ENCODE measurements around the gene ARF3. TPM values are rescaled to one million over a fixed set of nuclear protein-coding genes. Genes with fewer than 3 reads are reported as not detected.

Gene ARF3
- total RNA-seq, 1 experiment from 2014 or later, result 166 TPM

- no peak for ATAC-seq
- Histone ChIP-seq H3K27ac (ENCODE audit: low read depth, low read length) (no peak overlapping the region), H3K4me1 (ENCODE audit: control insufficient read depth in 1 of 2, insufficient read depth in 2 of 2, low read length in 2 of 2) (peaks cover 0 to 3% of the 10 kb centered on the region in 2 experiments; a peak in 1 of 4 replicates), H3K36me3 (ENCODE audit: control insufficient read depth in 1 of 2, insufficient read depth in 2 of 2, low read length in 2 of 2) (no peaks in the 10 kb centered on the region), H2AFZ (ENCODE audit: low read depth, low read length, poor library complexity, severe bottlenecking) (no peak overlapping the region), H3K4me3 (replicated peaks in 1 of 2; ENCODE audit: low read depth in 1 of 2, low read length in 2 of 2) (no peak overlapping the region), H3K4me2 (ENCODE audit: low read length) (no peak overlapping the region), H3K79me2 (ENCODE audit: insufficient read depth, low read length) (no peaks in the 10 kb centered on the region), H3K9me2 (ENCODE audit: insufficient read depth) (no peaks in the 10 kb centered on the region), H4K20me1 (ENCODE audit: insufficient read depth) (no peaks in the 10 kb centered on the region), H3K9ac (ENCODE audit: low read length) (no peak overlapping the region), H3K9me3 (ENCODE audit: control insufficient read depth in 1 of 2, insufficient read depth in 1 of 2, low read depth in 1 of 2, low read length in 2 of 2) (no peaks in the 10 kb centered on the region), H3K27me3 (ENCODE audit: insufficient read depth, low read length) (no peaks in the 10 kb centered on the region)
- intact Hi-C loops (cut with micrococcal nuclease), result no loop called here
- no peak for DNase-seq (ENCODE audit: low read depth, low spot score)
- RAD21 ChIA-PET (ENCODE audit: low non-redundant PET in 1 of 2, low total read pairs in 2 of 2, uncharacterized antibody in 2 of 2, unreplicated experiment in 2 of 2), result interaction anchor here in 1 of 2 experiments (0.6 kb wide), 1 partner anchor 24 kb away, joined by 3 read pairs; no protein-coding TSS in a partner anchor
- BruUV-seq (replicated peaks), result no TSS peak
- POLR2A ChIA-PET, result interaction anchor here (1.0 kb wide), 1 partner anchor 34 kb away, joined by 3 read pairs; the partner anchor contains the start of gene RND1
- CTCF ChIA-PET, result interaction anchor here (4.2 kb wide), 1 partner anchor 9 kb away, joined by 26 read pairs; no protein-coding TSS in a partner anchor
- TF ChIP-seq POLR2AphosphoS5 (IDR thresholded peaks at IDR 0.05; ENCODE audit: low read depth, low read length) (no peak), ZBTB33 (IDR thresholded peaks at IDR 0.05; ENCODE audit: extremely low read depth, insufficient replicate concordance, low read length) (no peak), RAD21 (IDR thresholded peaks at IDR 0.05; ENCODE audit: low read depth) (no peak), CBX3 (IDR thresholded peaks at IDR 0.05; ENCODE audit: low read depth) (no peak), SRF (IDR thresholded peaks at IDR 0.05; ENCODE audit: low read depth) (no peak), CTCF (IDR thresholded peaks at IDR 0.05 in 2 of 3, conservative IDR thresholded peaks at IDR 0.05 in 1 of 3; ENCODE audit: borderline replicate concordance in 1 of 3, insufficient read depth in 1 of 3, low read depth in 2 of 3, low read length in 2 of 3) (no peak), SP1 (IDR thresholded peaks at IDR 0.05; ENCODE audit: low read depth) (no peak), EZH2phosphoT487 (IDR thresholded peaks at IDR 0.05; ENCODE audit: borderline replicate concordance) (no peak), CEBPB (IDR thresholded peaks at IDR 0.05; ENCODE audit: low read depth) (no peak), ATF3 (IDR thresholded peaks at IDR 0.05) (no peak), MAX (IDR thresholded peaks at IDR 0.05) (no peak), ZNF274 (IDR thresholded peaks at IDR 0.05; ENCODE audit: low read depth, low read length) (no peak), REST (IDR thresholded peaks at IDR 0.05; ENCODE audit: low read depth) (no peak)
Measured at GRCh38 chr12:48899651-48900050, 57.6 kb downstream of the ARF3 start.

Data from HCT116 (cell line).